Measurements from ENCODE around the gene OR10A3. TPM values are rescaled to one million over a fixed set of nuclear protein-coding genes. Genes with fewer than 3 reads are reported as not detected.

OR10A3 gene
- total and polyA plus RNA-seq, 10 donors, result not detected

GRCh38 chr11:7904917-7905316 is 36.6 kb downstream of the OR10A3 start:
- Histone ChIP-seq H3K4me3 (no peak overlapping the region), H3K27ac (no peak overlapping the region), H3K36me3 (no peaks in the 10 kb centered on the region), H3K4me1 (no peaks in the 10 kb centered on the region), H3K9me3 (no peaks in the 10 kb centered on the region), H3K27me3 (replicated peaks in 1 of 7) (peaks cover 0 to 10% (median 0%) of the 10 kb centered on the region in 7 donors)
- TF ChIP-seq POLR2A (IDR thresholded peaks at IDR 0.05) (no peak), POLR2AphosphoS5 (IDR thresholded peaks at IDR 0.05) (no peak), CTCF (IDR thresholded peaks at IDR 0.05 in 8 of 11, conservative IDR thresholded peaks at IDR 0.05 in 3 of 11) (no peak)
- intact Hi-C loops (cut with DNase I; ENCODE audit: low total_unique reads), result no loop called here
- 47 to 87% (median 72%) methylated on average over 3 of the region's 3 CpGs for WGBS, 5 donors
- no peak for DNase-seq

DNA sequence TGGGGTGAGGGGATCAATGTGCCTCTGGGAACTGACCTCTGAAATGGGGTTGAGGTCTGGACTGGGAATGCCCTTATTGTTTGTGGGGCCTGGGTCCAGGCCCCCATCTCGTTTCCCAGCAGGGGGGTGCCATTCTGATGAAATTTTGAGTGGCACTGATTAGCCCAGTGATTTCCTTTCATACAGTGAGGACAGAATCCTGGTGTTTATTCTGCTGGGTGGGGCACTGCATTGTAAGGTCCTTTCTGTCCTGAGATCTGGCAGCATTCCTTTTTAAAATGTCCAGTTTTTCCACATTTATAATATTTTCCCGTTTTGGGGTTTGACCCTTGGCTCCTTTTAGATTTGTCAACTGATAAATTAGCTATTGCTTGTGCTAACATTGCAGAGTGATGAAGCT is 37.6 kb downstream of the OR10A3 start:
- Histone ChIP-seq H3K27ac (no peak overlapping the region), H3K4me3 (no peak overlapping the region), H3K27me3 (replicated peaks in 1 of 7) (peaks cover 0 to 3% (median 0%) of the 10 kb centered on the region in 7 donors), H3K9me3 (peaks cover 0 to 3% (median 0%) of the 10 kb centered on the region in 8 donors), H3K4me1 (no peaks in the 10 kb centered on the region), H3K36me3 (no peaks in the 10 kb centered on the region)
- no peak for DNase-seq
- 17 to 53% (median 33%) methylated on average over 2 of the region's 2 CpGs for WGBS, 5 donors
- no peak for TF ChIP-seq POLR2A (IDR thresholded peaks at IDR 0.05)
- TF ChIP-seq POLR2AphosphoS5 (IDR thresholded peaks at IDR 0.05), result no peak
- TF ChIP-seq CTCF (IDR thresholded peaks at IDR 0.05 in 8 of 11, conservative IDR thresholded peaks at IDR 0.05 in 3 of 11), result no peak
- intact Hi-C loops (cut with DNase I; ENCODE audit: low total_unique reads), result no loop called here

DNA sequence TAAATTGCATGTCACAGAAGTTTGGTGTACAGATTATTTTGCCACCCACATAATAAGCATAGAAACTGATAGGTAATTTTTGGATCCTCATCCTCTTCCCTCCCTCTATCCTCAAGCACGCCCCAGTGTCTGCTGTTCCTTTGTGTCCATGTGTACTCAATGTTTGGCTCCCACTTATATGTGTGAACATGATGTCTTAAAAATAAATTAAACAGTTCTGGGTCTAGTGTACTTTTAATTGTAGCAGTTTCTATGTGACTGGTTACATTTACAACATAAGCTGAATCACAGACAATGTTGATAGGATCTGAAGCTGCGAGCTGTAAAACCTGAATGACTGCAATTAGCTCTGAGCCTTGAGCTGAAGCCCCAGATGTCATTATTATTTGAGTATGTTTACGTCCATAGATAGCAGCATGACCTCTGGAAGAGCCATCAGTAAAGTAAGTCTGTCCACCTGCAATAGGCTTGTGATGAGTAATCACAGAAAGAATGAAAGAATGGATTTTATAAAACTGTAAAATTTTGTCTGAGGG is 40.1 kb downstream of the OR10A3 start:
- no peak for DNase-seq
- peaks cover 0 to under 1% (median 0%) of the 10 kb centered on the region in 7 donors for H3K27me3 ChIP-seq (replicated peaks in 1 of 7)
- WGBS, 5 donors, result 57 to 66% (median 66%) methylated on average over 3 of the region's 3 CpGs
- no peaks in the 10 kb centered on the region for H3K4me1 ChIP-seq
- TF ChIP-seq POLR2A (IDR thresholded peaks at IDR 0.05) (no peak), CTCF (IDR thresholded peaks at IDR 0.05 in 8 of 11, conservative IDR thresholded peaks at IDR 0.05 in 3 of 11) (no peak), POLR2AphosphoS5 (IDR thresholded peaks at IDR 0.05) (no peak)
- peaks cover 0 to 7% (median 0%) of the 10 kb centered on the region in 8 donors for H3K9me3 ChIP-seq
- no peaks in the 10 kb centered on the region for H3K36me3 ChIP-seq
- H3K4me3 ChIP-seq, result no peak overlapping the region
- intact Hi-C loops (cut with DNase I; ENCODE audit: low total_unique reads), result no loop called here
- H3K27ac ChIP-seq, result no peak overlapping the region

DNA sequence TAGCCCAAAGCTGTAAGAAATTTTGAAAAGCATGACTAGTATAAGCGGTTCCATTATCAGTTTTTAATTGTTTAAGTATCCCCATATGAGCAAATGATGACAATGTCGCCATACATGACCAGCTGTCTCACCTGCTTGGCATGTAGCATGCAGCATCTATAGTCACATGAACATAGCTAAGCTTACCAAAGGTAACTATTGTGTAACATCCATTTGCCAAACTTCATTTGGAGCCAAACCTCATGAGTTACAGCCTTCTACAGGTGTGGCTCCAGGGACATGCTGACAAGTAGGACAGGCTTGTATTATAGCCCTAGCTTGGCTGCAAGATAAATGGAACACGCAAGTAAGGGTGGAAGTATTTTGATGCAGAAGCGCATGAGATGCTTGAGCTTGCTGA is 40.8 kb downstream of the OR10A3 start:
- H3K27ac ChIP-seq, result no peak overlapping the region
- H3K4me1 ChIP-seq, result no peaks in the 10 kb centered on the region
- DNase-seq, result no peak
- no peaks in the 10 kb centered on the region for H3K27me3 ChIP-seq (replicated peaks in 1 of 7)
- WGBS, 5 donors, result 80 to 92% (median 83%) methylated on average over 4 of the region's 4 CpGs
- H3K9me3 ChIP-seq, result peaks cover 0 to 7% (median 0%) of the 10 kb centered on the region in 8 donors
- intact Hi-C loops (cut with DNase I; ENCODE audit: low total_unique reads), result no loop called here
- no peaks in the 10 kb centered on the region for H3K36me3 ChIP-seq
- TF ChIP-seq POLR2AphosphoS5 (IDR thresholded peaks at IDR 0.05), result no peak
- no peak for TF ChIP-seq POLR2A (IDR thresholded peaks at IDR 0.05)
- no peak for TF ChIP-seq CTCF (IDR thresholded peaks at IDR 0.05 in 8 of 11, conservative IDR thresholded peaks at IDR 0.05 in 3 of 11)
- H3K4me3 ChIP-seq, result no peak overlapping the region
